ENCODE data around the gene HNRNPA3.

- TF ChIP-seq ZNF274 (IDR thresholded peaks at IDR 0.05; ENCODE audit: low read depth, low read length): no peak
- TF ChIP-seq YY1 (IDR thresholded peaks at IDR 0.05; ENCODE audit: insufficient read depth, insufficient read length): no peak
- TF ChIP-seq SUZ12 (IDR thresholded peaks at IDR 0.05; ENCODE audit: extremely low read depth, insufficient read depth, insufficient read length): no peak
These were observed 8.9 kb downstream of the HNRNPA3 start for GRCh38 chr2:177221534-177221933.
